HL-60 (cell line): Measurements from ENCODE around the gene GRM5.
"Not testable (repeated sequence)": the region's sequence is repeated elsewhere in the genome, so short reads cannot be mapped to it uniquely, and the experiment has no call there.

ENCODE experiments used
- DNase-seq, 2 experiments: peaks; one replicate each; pipeline ENCODE4 v3.0.0-alpha.2; 2010 to 2020; ENCODE audit warnings: low read depth in 1 of 2, low spot score in 1 of 2
- H3K27ac ChIP-seq: fragments of 250-450 bp; sonication (Bioruptor Pico); replicated peaks from 2 replicates; pipeline ENCODE4 v1.5.1; 2020; ENCODE audit warnings: mild to moderate bottlenecking, moderate library complexity
- H3K27me3 ChIP-seq: fragments of 250-450 bp; sonication (Bioruptor Pico); 2 replicates; pipeline ENCODE4 v1.5.1; 2021; ENCODE audit warnings: mild to moderate bottlenecking, moderate library complexity; ENCODE audit not compliant: insufficient read depth, poor library complexity, severe bottlenecking
- H3K4me3 ChIP-seq: replicated peaks from 2 replicates; pipeline ENCODE4 v1.5.1; 2011; ENCODE audit warnings: mild to moderate bottlenecking, control low read depth, low read length; ENCODE audit not compliant: insufficient read depth
- CTCF ChIP-seq: IDR thresholded peaks from one replicate; pipeline ENCODE4 v1.5.1; 2011; ENCODE audit warnings: low read length, control low read depth, inconsistent platforms; ENCODE audit not compliant: insufficient read depth
- GABPA ChIP-seq: IDR thresholded peaks from 2 replicates; pipeline ENCODE4 v1.6.1; 2012; ENCODE audit warnings: low read depth
- POLR2AphosphoS5 ChIP-seq: IDR thresholded peaks from 2 replicates; pipeline ENCODE4 v1.6.1; 2012; ENCODE audit warnings: low read depth
- SPI1 ChIP-seq: IDR thresholded peaks from 2 replicates; pipeline ENCODE4 v1.6.1; 2012; ENCODE audit warnings: low read depth, mild to moderate bottlenecking, borderline replicate concordance
- TF ChIP-seq, protein P1 (sequence below): IDR thresholded peaks from 2 replicates; pipeline ENCODE4 v1.6.1; 2012; ENCODE audit warnings: low read depth; ENCODE audit not compliant: insufficient replicate concordance

The GRM5 gene

GRCh38 chr11:88535916-88536547, 529.8 kb downstream of the GRM5 start:
- DNase-seq, result no peak
- H3K27me3 ChIP-seq, result no peaks in the 10 kb centered on the region
- TF ChIP-seq, protein P1, sequence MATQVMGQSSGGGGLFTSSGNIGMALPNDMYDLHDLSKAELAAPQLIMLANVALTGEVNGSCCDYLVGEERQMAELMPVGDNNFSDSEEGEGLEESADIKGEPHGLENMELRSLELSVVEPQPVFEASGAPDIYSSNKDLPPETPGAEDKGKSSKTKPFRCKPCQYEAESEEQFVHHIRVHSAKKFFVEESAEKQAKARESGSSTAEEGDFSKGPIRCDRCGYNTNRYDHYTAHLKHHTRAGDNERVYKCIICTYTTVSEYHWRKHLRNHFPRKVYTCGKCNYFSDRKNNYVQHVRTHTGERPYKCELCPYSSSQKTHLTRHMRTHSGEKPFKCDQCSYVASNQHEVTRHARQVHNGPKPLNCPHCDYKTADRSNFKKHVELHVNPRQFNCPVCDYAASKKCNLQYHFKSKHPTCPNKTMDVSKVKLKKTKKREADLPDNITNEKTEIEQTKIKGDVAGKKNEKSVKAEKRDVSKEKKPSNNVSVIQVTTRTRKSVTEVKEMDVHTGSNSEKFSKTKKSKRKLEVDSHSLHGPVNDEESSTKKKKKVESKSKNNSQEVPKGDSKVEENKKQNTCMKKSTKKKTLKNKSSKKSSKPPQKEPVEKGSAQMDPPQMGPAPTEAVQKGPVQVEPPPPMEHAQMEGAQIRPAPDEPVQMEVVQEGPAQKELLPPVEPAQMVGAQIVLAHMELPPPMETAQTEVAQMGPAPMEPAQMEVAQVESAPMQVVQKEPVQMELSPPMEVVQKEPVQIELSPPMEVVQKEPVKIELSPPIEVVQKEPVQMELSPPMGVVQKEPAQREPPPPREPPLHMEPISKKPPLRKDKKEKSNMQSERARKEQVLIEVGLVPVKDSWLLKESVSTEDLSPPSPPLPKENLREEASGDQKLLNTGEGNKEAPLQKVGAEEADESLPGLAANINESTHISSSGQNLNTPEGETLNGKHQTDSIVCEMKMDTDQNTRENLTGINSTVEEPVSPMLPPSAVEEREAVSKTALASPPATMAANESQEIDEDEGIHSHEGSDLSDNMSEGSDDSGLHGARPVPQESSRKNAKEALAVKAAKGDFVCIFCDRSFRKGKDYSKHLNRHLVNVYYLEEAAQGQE, result no peak
- TF ChIP-seq GABPA (no peak), CTCF (no peak), SPI1 (no peak), POLR2AphosphoS5 (no peak)
- no peak overlapping the region for H3K4me3 ChIP-seq
- H3K27ac ChIP-seq, result no peak overlapping the region

GRCh38 chr11:88535266-88535665, 530.5 kb downstream of the GRM5 start:
- no peaks in the 10 kb centered on the region for H3K27me3 ChIP-seq
- H3K4me3 ChIP-seq, result no peak overlapping the region
- TF ChIP-seq CTCF (no peak), SPI1 (no peak), POLR2AphosphoS5 (no peak), GABPA (no peak)
- TF ChIP-seq, protein P1, result no peak
- DNase-seq, result no peak
- no peak overlapping the region for H3K27ac ChIP-seq

GRCh38 chr11:88534706-88535105, 531.1 kb downstream of the GRM5 start:
- H3K27ac ChIP-seq, H3K4me3 ChIP-seq, DNase-seq, H3K27me3 ChIP-seq: not testable (repeated sequence)

GRCh38 chr11:88534185-88534584, 531.6 kb downstream of the GRM5 start:
- no peak for DNase-seq
- no peak overlapping the region for H3K4me3 ChIP-seq
- no peaks in the 10 kb centered on the region for H3K27me3 ChIP-seq
- H3K27ac ChIP-seq, result no peak overlapping the region
- TF ChIP-seq POLR2AphosphoS5 (no peak), GABPA (no peak), SPI1 (no peak), CTCF (no peak)
- TF ChIP-seq, protein P1, result no peak
